NCI-H2196 (cell line): ENCODE measurements around the gene ZFC3H1.

Source experiments
- DNase-seq: peaks from one replicate; lab custom pipeline; 2025; ENCODE audit not compliant: unreplicated experiment; lab: John Stamatoyannopoulos, UW

Gene ZFC3H1

DNA sequence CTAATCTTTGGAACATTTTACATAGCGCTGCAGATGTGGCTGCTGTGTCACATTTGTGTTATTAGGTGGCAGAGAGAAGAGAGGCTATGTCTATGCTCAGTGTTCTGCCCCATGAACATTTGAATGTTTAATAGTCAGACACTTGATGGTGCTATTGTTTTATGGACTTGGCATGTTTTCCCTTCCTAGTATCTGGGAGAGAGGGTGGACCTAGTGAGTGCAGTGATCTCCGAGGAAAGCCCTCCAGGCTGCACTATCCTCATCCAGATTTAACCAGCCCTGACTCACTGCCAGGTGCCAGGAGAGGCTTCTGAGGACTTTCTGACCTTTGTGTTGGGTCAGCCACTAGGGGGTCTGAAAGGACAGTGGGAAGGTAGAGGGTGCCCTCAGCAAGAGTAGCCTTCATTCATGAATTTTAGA, 24.3 kb downstream of the ZFC3H1 start:
- DNase-seq, result peak; percentile 6

GRCh38 chr12:71638499-71638898, 25.1 kb downstream of the ZFC3H1 start:
- no peak for DNase-seq

GRCh38 chr12:71636704-71637115, 26.9 kb downstream of the ZFC3H1 start:
- peak; percentile 81 for DNase-seq

DNA sequence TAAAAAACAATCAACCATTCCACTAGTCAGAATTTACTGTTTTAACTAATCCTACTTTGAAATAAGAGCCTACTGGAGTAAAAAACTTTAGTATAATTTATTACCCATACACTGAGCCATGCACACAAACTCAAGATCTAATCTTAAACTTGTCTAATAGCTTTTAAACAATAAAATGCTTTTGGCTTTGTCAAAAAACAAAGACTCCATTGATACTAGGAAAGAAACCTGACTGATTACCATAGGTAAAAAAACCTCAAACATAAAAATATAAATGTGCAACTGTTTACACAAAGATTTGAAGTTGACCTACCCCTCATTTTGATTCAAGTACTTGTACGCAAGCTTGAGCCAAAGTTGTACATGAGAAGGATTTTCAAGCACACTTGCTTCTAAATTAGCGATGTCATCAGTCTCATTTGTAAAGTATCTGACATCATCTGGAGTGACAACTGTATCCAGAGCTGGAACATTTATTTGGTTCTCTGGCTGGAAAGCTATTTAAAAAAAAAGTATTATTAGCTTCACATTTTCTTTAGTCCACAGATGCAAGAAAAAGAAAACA, 36.1 kb downstream of the ZFC3H1 start:
- peak; percentile 11 for DNase-seq

GRCh38 chr12:71626768-71627167, 36.9 kb downstream of the ZFC3H1 start:
- no peak for DNase-seq

DNA sequence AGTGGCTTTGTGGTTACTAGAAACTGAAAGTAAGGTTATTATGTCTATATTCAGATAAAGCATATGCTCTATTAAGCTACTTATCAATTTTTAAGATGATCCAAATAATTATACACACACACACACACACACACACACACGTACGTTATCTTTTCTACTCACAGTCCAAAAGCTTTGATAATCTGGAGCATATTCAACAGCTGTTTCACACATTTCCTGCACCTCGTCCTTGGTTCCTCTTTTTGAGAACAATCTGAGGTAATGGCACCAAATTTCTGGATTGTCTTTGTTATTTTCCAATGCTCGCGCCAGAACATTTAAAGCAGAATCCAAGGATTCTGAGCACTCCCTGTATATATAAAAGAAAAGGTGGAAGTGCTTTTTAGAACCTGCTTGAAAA, 37.5 kb downstream of the ZFC3H1 start:
- no peak for DNase-seq

DNA sequence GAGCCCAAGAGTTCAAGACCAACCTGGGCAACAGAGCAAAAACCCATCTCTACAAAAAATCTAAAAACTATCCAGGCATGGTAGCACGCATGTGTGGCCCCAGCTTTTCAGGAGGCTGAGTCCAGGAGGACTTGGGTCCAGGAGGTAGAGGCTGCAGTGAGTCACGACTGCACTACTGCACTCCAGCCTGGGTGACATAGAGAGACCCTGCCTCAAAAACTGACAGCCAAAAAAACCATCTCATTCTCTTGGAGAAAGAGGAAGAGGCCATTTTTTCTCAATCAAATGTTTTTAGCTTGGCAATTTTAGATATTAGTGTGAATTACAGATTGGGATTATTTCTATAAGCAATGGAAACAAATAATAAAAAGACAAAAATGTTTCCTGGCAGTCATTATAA, 38.2 kb downstream of the ZFC3H1 start:
- no peak for DNase-seq

- no peak for DNase-seq
Measured at GRCh38 chr12:71621938-71622337, 41.7 kb downstream of the ZFC3H1 start.

DNA sequence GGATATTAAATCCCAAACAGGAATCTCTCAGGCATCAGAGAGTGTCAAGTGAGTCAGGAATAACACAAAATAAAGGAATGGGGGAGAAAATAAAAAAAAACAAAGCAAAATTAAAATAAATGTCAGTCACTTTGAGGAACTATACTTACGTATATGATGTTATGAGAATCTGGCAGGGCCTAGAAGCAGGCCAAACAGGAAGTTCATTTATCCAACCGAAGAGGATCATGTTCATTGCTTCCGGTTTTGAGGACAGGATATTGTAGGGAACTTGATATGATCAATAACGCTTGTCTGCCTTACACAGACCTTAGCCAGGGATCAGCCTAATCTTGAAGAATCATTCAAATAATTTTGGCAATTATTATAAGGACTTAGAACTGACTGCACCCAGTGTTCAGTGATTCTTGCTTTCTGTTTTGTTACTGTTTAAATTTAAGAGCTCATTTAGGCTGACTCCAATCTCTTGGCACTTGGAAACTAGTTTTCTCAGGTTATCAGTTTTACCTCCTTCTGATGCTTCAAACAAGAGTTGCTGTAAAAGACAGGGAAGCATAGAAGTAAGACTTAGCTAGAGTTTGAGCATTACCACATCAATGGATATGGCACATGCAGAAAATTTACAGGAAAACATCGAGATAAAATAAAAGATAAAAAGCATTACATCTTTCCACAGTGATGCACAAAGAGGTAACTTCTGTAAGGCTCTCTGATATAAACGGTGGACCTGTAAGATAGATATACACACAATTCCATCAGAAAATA, 53.4 kb downstream of the ZFC3H1 start:
- DNase-seq, result no peak

DNA sequence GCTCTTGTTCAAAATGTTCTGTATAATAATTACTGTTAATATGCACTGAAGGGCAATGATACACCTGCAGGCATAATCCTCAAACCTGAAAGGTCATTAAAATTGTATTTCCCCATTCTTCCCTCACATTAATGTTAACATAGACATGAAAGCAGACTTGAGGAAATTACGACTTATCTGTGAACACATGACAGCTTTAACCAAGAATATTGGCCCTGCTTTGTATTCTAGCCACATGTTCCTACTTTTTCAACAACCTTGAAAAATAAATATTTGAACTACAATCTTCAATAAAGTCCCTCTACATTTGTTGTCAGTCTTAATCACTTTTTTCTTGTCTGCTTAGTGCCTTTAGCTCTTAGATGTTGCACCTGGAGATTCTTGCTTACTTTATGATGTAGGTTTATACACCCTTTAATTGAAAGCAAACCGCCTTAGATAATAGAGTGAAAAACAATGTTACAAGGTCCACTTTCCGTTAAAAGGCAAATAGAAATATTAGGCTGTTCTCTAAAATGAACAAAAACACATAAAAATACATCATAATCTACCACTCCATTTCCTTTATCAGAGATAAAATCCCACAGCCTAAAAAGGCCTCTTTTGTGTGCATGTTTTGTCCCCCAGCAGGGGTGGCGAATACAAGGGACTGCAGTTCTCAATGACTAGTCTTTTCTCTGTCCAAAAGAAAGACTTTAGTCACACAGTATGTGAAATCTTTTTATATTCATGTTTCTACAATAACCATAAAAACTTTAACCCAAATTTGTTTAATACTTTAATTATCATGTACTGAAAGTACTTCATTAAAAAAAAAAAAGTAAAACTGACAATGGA, 55.9 kb downstream of the ZFC3H1 start:
- DNase-seq, result no peak

GRCh38 chr12:71605039-71605438, 58.6 kb downstream of the ZFC3H1 start:
- peak; percentile 14 for DNase-seq

DNA sequence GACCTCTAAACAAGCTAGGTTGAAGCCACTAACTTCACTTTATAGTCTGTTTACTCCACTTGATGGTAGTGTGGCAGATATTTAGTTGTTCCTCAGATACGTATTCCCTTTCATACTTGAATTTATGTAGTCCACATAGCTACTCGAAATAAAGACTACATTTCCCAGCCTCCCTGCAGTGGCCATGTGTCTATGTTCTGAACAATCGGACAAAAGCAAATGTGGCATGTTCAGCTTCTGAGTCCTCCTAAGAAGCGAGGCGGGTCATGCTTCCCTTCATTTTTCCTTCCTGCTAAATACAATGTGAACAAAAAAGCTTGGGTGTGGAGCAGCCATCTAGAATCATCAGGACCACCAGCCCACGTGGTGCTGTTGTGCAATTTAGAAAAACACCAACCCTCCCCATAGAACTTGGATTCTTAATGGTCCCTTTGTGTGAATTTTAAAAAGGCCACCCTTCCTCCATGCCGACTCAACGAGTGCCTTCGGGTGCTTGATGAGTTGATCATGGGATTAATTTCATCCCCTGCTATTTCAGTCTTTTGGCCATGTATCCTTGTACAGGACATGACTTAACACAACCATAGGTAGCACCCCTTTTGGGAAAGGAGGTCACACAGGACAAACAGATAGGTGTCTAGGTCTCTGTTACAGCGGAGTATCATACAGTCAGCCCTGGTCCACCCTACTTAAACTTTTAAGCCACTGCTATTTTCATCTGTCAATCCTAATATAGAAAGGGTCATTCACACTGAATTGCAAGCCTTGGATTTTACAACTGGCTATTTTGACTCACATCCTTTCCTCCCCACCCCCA, 60.7 kb downstream of the ZFC3H1 start:
- no peak for DNase-seq

DNA sequence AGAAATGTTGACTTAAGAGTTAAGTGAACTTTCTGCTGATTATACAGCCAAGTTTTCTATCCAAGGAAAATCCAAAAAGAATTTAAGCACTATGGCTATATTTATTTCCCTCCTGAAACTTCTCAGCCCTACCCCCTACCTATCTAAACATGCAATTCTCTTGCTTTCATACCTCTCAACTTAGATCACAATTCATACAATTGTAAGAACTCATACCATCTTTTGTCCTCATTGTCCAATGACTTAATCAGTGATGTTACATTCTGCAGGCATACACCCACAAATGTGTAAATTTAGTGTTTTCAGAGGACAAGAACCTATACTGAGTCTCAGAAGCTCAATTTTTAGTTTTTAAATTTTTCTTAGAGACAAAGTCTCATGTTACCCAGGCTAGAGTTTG, 62.1 kb downstream of the ZFC3H1 start:
- no peak for DNase-seq

DNA sequence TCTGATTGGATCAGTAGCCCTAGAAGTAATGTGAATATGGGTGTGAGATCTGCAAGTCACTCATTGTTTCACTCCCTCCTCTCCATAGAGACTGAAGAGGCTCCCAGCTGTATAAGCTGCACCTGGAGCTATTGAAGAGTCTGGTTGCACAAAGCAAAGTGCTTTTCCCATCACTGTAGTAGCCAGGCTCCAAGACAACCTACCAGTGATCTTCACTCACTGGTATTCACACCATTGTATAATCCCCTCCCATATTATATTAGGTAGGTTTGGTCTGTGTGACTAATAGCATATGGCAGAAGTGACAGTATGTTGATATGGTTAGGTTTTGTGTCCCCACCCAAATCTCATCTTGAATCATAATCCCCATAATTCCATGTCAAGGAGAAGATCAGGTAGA, 64.4 kb downstream of the ZFC3H1 start:
- no peak for DNase-seq

GRCh38 chr12:71594214-71594948, 69.3 kb downstream of the ZFC3H1 start:
- no peak for DNase-seq

- no peak for DNase-seq
Measured at GRCh38 chr12:71592841-71593240, 70.8 kb downstream of the ZFC3H1 start.

GRCh38 chr12:71591601-71592000, 72.0 kb downstream of the ZFC3H1 start:
- no peak for DNase-seq

- DNase-seq, result no peak
Measured at GRCh38 chr12:71589478-71589881, 74.2 kb downstream of the ZFC3H1 start.

DNA sequence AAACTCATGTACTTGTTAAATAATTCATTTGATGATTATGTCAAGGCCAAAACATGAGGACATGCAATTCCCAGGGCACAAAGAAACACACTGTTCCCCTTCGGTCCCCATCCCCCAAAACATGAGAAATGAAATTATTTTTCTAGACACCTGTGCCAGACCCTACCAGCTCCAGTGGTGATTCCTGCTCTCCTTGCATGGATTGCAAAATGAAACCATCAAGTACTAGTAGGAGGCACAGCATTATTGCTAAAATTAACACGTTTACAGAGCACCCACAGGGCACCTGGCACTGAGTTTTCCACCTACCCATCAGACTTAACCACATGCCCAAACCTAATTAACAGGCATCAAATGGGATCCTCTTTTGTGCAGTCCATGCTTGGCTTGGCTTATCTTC, 76.6 kb downstream of the ZFC3H1 start:
- no peak for DNase-seq

DNA sequence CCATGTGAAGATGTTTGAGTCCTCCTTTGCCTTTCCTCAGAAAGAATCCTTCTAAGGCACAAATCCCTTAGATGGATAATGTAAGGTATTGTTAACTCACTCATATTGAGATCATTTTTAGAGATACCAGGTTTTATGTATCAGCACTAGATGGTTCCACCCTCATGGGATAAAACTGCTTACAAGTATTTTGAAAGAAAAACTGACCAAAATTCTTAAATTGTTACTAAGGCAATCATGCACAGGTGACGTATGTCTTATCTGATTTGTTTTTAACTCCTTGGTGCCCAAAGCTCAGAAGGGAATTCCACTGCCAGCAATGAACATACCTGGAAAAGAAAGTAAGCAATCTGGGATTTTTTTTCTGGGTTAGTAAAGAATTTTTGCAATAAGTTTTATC, 78.4 kb downstream of the ZFC3H1 start:
- no peak for DNase-seq
